Ramos (cell line): Measurements from ENCODE around the gene PSMD5.
"Not testable (repeated sequence)": the region's sequence is repeated elsewhere in the genome, so short reads cannot be mapped to it uniquely, and the experiment has no call there.

Experiments used
- in situ Hi-C: fragments of 300-500 bp; cut with MboI; formaldehyde crosslinking; loops from one replicate; pipeline ENCODE4 v1.14.3; 2022; ENCODE audit warnings: low sequenced_read_pairs; ENCODE audit not compliant: unreplicated experiment

The PSMD5 gene

DNA sequence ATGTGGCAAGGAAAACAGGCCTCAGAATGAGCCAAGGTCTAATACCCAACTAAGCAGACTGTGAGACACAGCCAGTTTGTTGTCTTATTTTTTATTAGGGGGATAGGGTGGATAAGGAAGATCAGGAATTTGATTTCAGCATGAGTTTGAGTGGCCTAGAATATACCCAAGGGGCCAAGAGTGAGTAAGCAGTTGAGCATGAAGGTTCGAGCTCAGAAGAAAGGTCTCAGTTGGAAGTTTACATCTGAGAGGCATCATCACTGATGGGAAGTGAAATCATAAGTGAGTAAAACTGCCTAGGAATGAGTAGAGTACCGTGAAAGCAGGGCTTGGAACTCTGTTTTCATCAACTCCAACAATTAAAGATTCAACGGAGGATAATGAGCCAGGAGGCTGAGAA, 12.6 kb downstream of the PSMD5 start:
- in situ Hi-C loops = no loop called here

DNA sequence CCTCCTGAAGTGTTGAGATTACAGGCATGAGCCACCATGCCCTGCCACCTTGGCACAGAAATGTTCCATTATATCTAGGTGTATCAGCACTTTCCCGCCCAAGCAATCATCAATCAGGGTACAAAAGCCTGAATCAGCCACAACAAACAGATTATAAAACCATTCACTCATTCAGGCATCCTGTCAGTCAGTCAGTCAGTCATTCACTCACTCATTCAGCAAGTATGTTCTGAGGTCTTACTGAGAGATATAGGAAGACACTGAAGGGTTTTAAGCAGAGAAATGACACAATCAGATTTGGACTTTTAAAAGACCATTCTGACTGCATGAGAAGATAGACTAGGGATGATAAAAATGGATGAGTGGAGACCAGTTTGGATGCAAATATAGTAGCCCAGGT, 13.1 kb downstream of the PSMD5 start:
- in situ Hi-C loops = no loop called here

DNA sequence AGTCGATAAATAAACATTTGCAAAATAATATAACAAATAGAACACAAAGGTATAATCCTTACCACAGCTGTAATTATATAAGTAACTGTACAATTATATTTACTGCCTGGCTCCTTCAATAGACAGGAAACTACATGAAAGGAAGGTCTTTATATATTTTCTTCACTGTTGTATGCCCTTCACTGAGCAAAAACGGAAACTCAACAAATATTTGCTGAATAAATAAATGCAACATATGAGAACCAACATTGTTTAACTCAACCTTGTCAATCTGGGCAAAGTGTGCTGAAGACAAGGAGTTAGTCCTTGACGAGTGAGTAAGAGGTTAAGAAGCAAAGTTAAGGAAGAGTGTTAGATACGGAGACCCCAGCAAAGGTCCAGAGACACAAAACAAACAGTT, 22.6 kb downstream of the PSMD5 start:
- in situ Hi-C loops = no loop called here

DNA sequence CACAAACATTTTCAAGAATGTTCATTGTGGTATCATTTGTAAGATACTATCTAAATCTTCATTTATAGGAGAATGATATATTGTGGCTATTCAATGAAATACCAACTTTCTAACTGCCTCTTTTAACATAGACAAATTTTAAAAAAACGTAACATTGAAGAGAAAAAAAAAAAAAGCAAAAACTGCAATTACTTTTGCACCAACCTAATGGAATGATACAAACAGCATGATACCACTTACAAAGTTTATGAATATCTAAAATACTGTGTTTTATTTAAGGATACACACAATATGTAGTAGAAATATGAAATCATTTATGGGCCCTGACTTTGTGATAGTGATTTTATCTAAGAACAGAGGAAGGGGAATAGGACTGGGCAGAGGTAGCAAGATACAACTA, 24.1 kb downstream of the PSMD5 start:
- in situ Hi-C loops = no loop called here

DNA sequence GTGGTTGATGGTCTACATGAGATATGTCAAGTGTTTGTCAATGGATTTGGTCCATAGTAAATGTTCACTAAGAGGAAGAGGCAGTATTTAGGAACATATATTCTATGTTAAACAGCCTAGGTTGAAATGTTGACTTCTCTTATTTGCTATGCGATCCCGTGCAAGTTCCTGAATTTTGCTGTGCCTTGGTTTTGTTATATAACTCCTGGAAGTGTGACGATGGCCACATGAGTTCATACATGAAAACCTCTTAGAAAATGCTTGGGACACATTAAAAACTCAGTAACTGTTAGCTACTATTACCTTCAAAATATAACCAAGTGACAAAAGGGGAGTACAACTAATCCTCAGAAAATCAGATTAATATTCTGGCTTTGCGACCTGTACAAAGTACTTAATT, 27.6 kb downstream of the PSMD5 start:
- in situ Hi-C loops = no loop called here

DNA sequence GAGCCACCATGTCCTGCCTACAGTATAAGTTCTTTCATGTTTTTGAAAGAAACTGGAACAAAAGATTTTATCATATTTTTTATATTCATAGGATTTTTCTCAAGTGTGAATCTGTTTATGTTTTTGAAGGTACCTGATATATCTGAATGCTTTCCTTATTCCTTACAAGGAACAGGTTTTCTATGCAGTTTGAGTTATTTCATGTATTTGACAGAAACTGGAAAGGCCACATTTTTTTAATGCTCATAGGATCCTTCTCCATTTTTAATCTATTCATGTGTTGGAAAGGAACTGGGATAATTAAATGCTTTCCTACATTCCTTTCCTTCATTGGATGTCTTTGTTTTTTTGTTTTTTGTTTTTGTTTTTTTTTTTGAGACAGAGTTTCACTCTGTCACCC, 33.8 kb downstream of the PSMD5 start:
- in situ Hi-C loops = no loop called here

DNA sequence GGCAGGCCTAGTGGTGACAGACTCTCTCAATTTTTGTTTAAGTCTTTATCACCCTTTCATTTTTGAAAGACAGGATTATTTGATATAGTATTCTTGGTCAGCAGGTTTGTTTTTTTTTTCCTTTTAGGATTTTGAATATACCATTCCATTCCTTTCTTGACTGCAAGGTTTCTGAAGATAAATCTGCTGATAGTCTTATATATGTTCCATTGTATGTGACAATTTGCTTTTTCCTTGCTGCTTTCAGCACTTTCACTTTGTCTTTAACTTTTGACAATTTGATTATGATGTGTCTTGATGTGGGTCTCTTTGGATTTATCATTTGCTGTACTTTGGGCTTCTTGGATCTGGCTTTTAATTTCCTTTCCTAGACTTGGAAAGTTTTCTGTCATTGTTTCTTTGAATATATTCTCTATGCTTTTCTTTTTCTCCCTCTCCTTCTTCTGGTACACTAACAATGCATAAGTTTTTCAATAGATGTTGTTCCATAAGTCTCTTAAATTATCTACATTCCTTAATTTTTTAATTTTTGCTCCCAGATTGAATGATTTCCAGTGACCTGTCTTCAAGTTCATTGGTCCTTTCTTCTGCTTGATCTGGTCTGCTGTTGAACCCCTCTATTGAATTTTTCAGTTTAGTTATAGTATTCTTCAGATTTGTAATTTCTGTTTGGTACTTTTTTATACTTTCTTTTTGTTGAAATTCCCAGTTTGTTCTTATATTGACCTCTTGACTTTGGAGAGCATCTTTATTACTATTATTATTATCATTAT, 34.9 kb downstream of the PSMD5 start:
- in situ Hi-C loops = no loop called here

DNA sequence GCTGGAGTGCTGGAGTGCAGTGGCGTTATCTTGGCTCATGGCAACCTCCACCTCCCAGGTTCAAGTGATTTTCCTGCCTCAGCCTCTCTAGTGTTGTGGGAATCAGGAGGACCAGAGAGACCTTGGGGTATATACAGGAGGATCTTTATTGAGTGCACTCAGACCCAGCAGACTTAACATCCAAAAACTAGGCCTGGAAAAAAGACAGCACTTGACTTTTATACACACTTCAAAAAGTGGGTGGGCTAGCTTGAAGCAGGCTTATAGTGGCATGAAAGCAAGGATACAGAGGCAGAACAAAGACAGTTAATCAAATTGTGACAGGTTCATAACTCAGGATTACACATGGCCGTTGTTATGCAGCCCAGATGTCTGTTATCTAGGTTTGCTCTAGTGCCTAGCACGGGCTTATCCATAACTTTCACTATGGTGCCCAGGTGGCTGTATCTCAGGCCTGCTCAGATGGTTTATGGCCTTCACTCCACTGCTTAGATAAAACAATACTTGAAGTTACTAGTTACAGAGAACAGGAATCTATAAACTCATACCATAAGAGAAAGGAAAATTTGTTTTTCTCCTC, 37.8 kb downstream of the PSMD5 start:
- in situ Hi-C loops = not testable (repeated sequence)

DNA sequence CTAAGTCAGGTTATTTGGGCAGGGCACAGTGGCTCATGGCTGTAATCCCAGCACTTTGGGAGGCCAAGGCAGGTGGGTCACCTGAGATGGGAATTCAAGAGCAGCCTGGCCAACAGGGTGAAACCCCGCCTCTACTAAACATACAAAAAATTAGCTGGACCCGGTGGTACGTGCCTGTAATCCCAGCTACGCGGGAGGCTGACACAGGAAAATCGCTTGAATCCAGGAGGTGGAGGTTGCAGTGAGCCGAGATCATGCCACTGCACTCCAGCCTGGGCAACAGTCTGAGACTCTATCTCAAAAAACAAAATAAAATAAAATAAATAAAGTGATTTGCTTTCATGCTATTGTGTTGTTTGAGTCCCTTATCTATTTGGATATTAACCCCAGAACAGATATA, 41.3 kb downstream of the PSMD5 start:
- in situ Hi-C loops = no loop called here

DNA sequence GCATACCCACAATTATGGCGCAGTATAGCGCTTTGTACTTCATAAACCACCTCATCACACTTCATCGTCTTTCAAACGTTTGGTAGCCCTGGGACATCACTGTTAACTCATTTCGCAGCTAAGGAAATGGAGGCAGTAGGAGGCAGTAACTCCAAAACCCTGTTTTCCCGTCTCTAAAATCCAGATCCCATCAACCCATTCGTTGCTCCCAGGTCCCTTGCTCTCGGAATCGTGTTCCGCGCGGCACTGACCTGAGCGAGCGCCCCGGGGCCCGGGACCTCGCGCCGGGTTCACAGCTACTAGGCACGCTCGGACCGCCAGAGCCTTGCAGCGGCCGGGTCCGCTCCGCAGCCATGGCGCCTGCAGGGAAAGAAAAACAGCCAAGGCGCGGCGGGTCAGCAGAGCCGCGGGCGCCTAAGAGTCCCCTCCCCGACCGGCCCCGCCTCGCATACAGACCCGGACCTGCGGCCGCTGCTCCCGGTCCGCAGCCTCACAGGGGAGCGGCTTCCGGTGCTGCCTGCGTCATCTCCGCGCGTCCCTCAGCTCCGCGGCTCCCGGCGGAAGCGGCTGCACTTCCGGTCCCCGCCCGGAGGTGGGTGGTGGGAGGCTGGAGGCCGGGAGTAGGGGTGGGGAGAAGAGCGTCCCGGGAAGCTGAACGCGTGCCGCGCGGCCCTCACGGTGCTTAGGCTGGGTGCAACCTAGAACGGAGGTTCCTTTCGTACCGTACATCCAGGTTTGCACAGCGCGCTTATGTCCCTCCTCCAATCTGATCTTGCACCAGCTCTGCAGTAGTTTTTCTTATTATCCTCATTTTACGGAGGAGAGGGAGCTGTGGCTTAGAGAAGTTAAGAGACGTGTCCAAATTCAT, 49.6 kb downstream of the PSMD5 start, which contains the start of gene FBXW2:
Gene FBXW2, minus strand, starts transcription at position 519 of the 868 bp plus-strand sequence. CDS start 5,158 bp downstream, outside the sequence.
- in situ Hi-C loops = no loop called here

DNA sequence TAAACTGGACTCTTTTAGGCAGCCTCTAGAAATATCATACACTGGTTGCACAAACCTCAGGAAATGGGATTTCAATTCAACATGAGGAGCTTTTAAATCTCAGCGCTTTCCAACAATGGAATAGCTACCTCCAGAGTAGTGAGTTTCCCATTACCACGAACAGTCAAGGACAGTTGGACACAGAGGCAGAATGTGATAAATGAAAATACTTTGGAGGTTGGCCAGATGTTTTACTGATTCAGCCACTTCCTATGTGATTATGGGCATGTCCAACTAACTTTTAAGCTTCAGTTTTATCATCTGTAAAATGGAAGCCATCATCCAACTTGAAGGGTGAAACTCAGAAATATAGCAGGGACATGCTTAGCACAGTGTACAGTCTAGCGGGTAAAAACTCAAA, 51.6 kb downstream of the PSMD5 start:
- in situ Hi-C loops = no loop called here

DNA sequence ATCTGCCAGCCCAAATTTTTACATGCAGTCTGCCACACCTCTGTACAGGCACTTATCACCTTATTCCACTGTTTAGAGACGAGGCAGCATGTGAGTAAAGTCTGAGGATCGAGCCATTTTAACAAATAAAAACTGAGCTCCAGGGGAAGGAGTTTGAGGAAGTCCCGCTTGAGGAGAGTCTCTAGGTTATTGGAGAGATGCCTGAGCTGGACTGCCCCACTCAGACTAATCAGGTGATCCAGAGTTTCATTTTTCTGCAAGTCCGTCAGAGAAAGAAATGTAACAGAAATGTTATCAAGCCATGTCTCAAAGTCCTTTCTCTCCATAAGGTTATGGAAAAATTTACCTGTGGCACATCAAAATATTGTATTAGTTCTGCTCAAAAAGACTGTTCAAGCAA, 54.8 kb downstream of the PSMD5 start:
- in situ Hi-C loops = no loop called here

DNA sequence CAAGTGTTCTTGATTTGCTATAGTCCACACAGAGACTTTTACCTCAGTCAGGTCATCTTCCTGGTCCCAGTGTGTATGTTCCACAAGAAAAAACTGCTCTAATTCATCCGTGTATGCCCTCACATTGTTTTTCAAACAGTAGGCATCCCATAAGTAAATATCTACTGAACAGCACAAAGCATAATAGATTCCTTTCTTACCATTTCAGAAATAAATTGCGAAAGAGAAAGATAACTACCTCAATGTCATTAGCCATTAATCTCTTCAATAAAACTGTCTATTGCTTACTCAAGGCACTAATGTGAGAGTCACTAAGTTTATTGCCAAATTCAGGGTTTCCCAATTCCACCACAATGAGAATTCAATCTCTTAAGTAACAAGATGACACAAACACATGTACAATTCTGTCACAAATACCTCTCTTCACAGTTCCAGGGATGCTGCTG, 59.1 kb downstream of the PSMD5 start:
- in situ Hi-C loops = no loop called here

DNA sequence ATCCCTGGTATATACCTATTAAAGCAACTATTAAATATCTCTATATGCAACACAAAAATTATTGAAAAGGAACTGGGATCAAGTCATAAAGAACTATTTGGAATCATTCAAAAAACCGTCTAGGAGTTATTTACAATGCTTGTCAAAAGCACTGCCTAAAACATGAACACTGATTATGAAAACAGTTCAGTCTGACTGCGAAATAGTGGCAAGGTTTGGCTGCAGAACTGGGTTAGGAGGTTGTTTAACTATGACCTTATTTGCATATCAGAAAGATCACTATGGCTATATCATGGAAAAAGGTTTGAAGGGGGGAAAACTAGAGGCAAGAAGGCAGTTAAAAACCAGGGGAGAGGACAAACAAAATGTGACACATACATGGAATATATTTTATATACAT, 61.5 kb downstream of the PSMD5 start:
- in situ Hi-C loops = no loop called here

DNA sequence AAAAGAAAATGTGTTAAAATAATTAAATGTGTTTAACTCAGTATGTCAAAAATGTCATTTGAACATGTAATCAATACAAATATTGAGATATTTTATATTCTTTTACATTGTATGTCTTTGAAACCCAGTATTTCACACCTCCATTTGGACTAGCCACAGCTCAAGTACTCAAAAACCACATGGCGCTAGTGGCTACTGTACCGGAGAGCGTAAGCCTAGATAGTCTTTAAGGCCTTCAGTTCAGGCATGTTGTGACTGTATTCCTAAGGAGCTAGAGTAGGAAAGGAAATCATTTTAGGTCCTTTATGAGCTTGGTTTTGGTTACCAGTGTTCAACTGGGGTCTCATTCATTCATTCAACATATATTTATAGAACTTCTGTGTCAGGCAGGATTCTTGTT, 62.4 kb downstream of the PSMD5 start:
- in situ Hi-C loops = no loop called here

DNA sequence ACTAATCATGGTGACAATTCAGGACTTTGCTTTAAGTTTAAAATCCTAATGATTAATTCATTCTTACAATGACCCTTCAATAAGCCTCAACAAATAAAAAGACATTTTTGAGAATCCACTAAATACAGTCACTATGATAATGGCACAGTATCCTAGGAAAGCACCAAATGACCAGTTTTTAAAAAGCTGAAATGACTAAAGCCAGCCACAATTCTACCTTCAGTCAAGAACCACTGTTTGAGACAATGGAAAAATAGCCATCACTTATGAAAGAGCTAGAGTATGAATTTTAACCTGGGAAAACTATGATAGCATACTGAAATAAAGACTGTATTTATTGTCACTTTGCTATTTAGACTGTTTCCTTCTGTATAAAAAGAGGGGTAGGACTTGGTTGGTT, 63.5 kb downstream of the PSMD5 start:
- in situ Hi-C loops = no loop called here

DNA sequence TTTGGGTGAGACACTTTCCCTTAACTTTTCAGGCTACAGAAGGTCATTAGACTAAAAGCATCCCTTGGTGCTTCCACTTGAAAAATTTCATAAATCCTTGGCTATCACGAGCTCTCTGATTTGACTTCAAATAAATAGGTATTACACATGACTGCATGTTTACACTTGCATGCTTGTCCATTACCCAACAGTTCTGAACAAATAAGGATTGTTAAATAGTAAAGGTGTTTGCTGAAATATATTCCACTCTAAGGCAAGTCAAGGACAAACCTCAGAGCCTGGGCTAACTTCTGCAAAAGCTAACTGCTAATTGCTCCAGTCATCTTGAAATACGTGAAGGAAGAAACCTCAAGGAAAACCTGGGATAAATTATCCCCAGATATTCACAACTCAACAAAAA, 64.0 kb downstream of the PSMD5 start:
- in situ Hi-C loops = no loop called here

DNA sequence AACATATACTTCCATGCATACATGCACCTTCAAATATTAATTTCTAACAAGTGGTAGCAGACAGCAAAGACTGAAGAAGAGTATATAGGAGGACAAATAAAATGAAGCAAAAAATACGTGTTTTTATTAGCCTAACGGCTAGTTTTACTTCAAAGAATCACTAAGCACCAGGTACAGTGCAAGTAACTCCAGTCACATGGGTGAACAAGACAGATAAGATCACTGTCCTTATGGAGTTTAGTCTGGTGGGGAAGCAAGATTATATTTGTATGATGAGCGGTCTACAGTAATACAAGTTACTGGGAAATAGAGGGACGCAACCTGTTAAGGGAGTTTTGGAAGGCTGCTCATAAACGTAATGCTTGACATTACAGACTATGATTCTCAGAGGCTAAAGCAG, 65.5 kb downstream of the PSMD5 start:
- in situ Hi-C loops = no loop called here

DNA sequence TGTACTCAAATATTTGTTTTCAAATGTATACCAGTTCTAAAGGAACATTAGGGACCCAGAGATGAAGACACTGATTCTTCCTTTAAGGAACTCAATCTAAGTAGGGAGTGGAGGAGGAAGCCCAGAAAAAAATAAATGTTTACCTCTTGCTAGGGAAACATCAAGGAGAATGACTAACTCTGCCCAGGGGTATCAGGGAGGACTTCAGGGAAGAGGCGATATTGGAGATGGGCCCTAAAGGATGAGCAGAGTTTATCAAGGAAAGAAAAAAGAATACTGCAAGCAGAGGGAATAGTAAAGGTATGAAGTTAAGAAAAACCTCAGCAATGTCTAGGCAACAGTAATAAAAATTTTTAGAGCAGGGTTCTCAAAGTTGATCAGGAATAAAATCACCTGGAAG, 65.9 kb downstream of the PSMD5 start:
- in situ Hi-C loops = no loop called here

DNA sequence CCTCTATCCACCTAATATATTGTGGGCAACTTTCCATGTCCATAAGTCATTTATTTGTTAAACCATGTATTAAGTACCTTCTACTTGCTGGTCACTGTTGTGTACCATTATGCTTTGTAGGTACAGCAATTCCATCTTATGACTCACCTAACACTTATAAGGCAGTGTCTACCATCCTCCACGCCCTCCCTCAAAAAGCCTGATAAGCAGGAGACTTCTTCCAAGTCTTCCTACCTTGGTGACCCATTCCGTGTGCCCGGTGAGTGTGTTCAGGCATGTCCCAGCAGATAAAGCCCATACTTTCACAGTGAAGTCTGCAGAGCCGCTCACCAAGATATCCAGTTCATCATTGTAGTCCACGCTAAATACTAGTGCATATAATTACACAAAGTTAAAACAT, 66.9 kb downstream of the PSMD5 start:
- in situ Hi-C loops = no loop called here

DNA sequence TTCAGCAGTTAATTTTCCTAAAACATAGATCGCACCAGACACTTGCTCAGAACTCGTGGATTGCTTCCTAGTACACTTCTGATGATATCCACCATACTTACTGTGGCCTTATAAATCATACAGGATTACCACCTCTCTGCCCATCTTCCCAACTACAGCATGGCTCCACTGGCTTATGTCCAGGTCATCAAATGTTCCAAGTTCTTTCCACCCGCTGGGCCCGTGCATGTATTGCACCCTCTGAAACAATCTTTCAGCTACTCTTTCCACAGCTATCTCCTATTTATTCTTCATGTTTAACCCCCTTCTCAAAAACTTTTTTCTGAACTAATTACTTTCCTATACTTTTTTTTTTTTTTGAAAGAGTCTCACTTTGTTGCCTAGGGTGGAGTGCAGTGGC, 68.0 kb downstream of the PSMD5 start:
- in situ Hi-C loops = no loop called here
